K562 (cell line): Measurements from ENCODE around the gene SLC38A10. TPM values are rescaled to one million over a fixed set of nuclear protein-coding genes. Genes with fewer than 3 reads are reported as not detected.

Source experiments
- ATAC-seq: fragments of 200-7000 bp; cut with Tn5 transposase; 3 replicates; pipeline ENCODE4 v1.9.1; 2020; ENCODE audit warnings: moderate library complexity
- BruUV-seq: library from RNA; stranded (reverse); fragments of 400-500 nt; replicated peaks from 2 replicates; lab custom pipeline; 2021; lab: Mats Ljungman, UMichigan
- CTCF ChIA-PET: fragments of 300-600 bp; formaldehyde crosslinking; extraction: SDS; loops from one replicate; lab custom pipeline; 2021; ENCODE audit warnings: low intra/inter-chr PET ratio; lab: Yijun Ruan, JAX
- POLR2A ChIA-PET: fragments of 300-600, 350-650 bp; sonication (Branson Sonifier 250); formaldehyde crosslinking; extraction: SDS; loops from one replicate; lab custom pipeline; 2021; ENCODE audit warnings: antibody characterized with exemption, inconsistent platforms; lab: Yijun Ruan, JAX
- DNase-seq, 4 experiments: peaks; one replicate each; pipeline versions ENCODE4 v3.0.0 to v3.0.0-alpha.2; 2011 to 2018; ENCODE audit warnings: low spot score in 3 of 4, mixed read lengths in 3 of 4; ENCODE audit errors: extremely low read depth in 1 of 4
- FAIRE-seq: peaks from 2 replicates; lab custom pipeline; 2011; peaks lifted over from hg19 to GRCh38; lab: Jason Lieb, UNC
- H2AFZ ChIP-seq: 2 replicates; pipeline ENCODE4 v1.6.0; 2011; ENCODE audit warnings: low read depth, low read length, control low read depth, inconsistent platforms
- H3K27ac ChIP-seq: fragments of 200-600 bp; 3 replicates; pipeline ENCODE4 v1.8.0; 2011; ENCODE audit warnings: low read depth, mild to moderate bottlenecking, control low read depth, inconsistent platforms, low read length, moderate library complexity, mixed read lengths; ENCODE audit errors: extremely low read depth
- H3K27me3 ChIP-seq, 2 experiments: fragments of 300-600 bp in 1 of 2; 2 replicates in 1 of 2; 3 replicates in 1 of 2; pipeline versions ENCODE4 v1.6.0 to v1.8.0; 2011; ENCODE audit warnings: inconsistent platforms in 2 of 2, low read length in 2 of 2, mild to moderate bottlenecking in 1 of 2, mixed read lengths in 1 of 2, moderate library complexity in 1 of 2; ENCODE audit not compliant: control insufficient read depth in 2 of 2, insufficient read depth in 2 of 2
- H3K36me3 ChIP-seq: fragments of 300-600 bp; 3 replicates; pipeline ENCODE4 v1.8.0; 2011; ENCODE audit warnings: mild to moderate bottlenecking, low read length, inconsistent platforms; ENCODE audit not compliant: control insufficient read depth, insufficient read depth
- H3K4me1 ChIP-seq, 2 experiments: fragments of 200-600 bp in 1 of 2; replicated peaks in 1 of 2; 2 replicates in 1 of 2; 3 replicates in 1 of 2; pipeline versions ENCODE4 v1.5.1 to v1.8.0; 2011; ENCODE audit warnings: inconsistent platforms in 2 of 2, low read length in 2 of 2, mild to moderate bottlenecking in 1 of 2, mixed read lengths in 1 of 2, moderate library complexity in 1 of 2; ENCODE audit not compliant: control insufficient read depth in 2 of 2, insufficient read depth in 2 of 2
- H3K4me2 ChIP-seq: 2 replicates; pipeline ENCODE4 v1.6.1; 2011; ENCODE audit warnings: low read length, control low read depth, inconsistent platforms, mixed read lengths; ENCODE audit not compliant: insufficient read depth
- H3K4me3 ChIP-seq: fragments of 200-600 bp; sonication (generic), shearing (Covaris generic); 2 replicates; pipeline ENCODE4 v1.5.1; 2016; ENCODE audit warnings: control low read depth, inconsistent platforms
- H3K79me2 ChIP-seq: fragments of 200-600 bp; 3 replicates; pipeline ENCODE4 v1.8.0; 2011; ENCODE audit warnings: low read length, inconsistent platforms; ENCODE audit not compliant: control insufficient read depth, insufficient read depth
- H3K9ac ChIP-seq, 2 experiments: 2 replicates each; pipeline versions ENCODE4 v1.6.0 to v1.6.1; 2011; ENCODE audit warnings: low read depth in 2 of 2, low read length in 2 of 2, control low read depth in 1 of 2, inconsistent platforms in 1 of 2, mild to moderate bottlenecking in 1 of 2, mixed read lengths in 1 of 2; ENCODE audit not compliant: insufficient read depth in 1 of 2
- H3K9me1 ChIP-seq: one replicate; pipeline ENCODE4 v1.6.0; 2011; ENCODE audit warnings: inconsistent platforms, mild to moderate bottlenecking, low read length, moderate library complexity; ENCODE audit not compliant: control insufficient read depth, insufficient read depth
- H3K9me3 ChIP-seq: replicated peaks from 2 replicates; pipeline ENCODE4 v1.5.1; 2011; ENCODE audit warnings: low read depth, low read length, inconsistent platforms; ENCODE audit not compliant: control insufficient read depth, insufficient read depth
- H4K20me1 ChIP-seq: replicated peaks from 2 replicates; pipeline ENCODE4 v1.6.1; 2011; ENCODE audit warnings: low read length, inconsistent platforms, mixed read lengths; ENCODE audit not compliant: control insufficient read depth, insufficient read depth
- POLR2G ChIP-seq: fragments of 200-400 bp; formaldehyde crosslinking; IDR thresholded peaks from 2 replicates; pipeline ENCODE4 v1.6.1; 2017; ENCODE audit warnings: low read depth, mild to moderate bottlenecking, antibody characterized with exemption, low read length, moderate library complexity
- SREBF2 ChIP-seq: sonication (generic); formaldehyde crosslinking; IDR thresholded peaks from 2 replicates; pipeline ENCODE4 v1.4.0; 2020; ENCODE audit warnings: mild to moderate bottlenecking, missing genetic modification reagents
- ZNF41 ChIP-seq: fragments of 250-450 bp; sonication (Bioruptor Pico); conservative IDR thresholded peaks from 2 replicates; pipeline ENCODE4 v1.4.0; 2020; ENCODE audit warnings: mild to moderate bottlenecking
- ZNF717 ChIP-seq: fragments of 250-450 bp; sonication (Bioruptor Pico); IDR thresholded peaks from 2 replicates; pipeline ENCODE4 v1.5.0; 2021
- WGBS: fragments of 100-300 bp; shearing (Covaris generic); methylation state at CpG from one replicate; pipeline ENCODE4 v1.1.6; 2016; ENCODE audit warnings: low coverage, mixed read lengths; ENCODE audit not compliant: insufficient coverage; ENCODE audit errors: missing lambda C conversion rate; 5-methylcytosine and 5-hydroxymethylcytosine counted together
- in situ Hi-C: fragments of 300-500 bp; cut with MboI; formaldehyde crosslinking; loops from 4 replicates; pipeline ENCODE4 v1.15.0; 2018; ENCODE audit warnings: inconsistent platforms, mixed read lengths
- intact Hi-C: fragments of 100-400 bp; cut with micrococcal nuclease; formaldehyde crosslinking; loops from 2 replicates; pipeline ENCODE4 v1.14.2; 2022
- polyA plus RNA-seq, 8 experiments: library from polyadenylated mRNA; depleted of rRNA in 4 of 8; stranded (reverse) in 5 of 8; unstranded in 3 of 8; fragments of >200 nt; fragmentation: Nextera tagmentation in 2 of 8; fragmentation: Illumina TruSeq in 1 of 8; extraction: Ambion mirVana in 2 of 8; extraction: Trizol in 1 of 8; gene quantifications; 2 replicates each; pipeline versions ENCODE4 v1.2.1 to v1.2.3, GENCODE V29; 2011 to 2014; ENCODE audit warnings: inconsistent platforms in 1 of 8, missing spikeins in 1 of 8
- total RNA-seq, 7 experiments: library from RNA; depleted of rRNA in 6 of 7; stranded (reverse); fragments of >200 nt in 6 of 7; fragmentation: Illumina TruSeq in 2 of 7; extraction: Trizol in 2 of 7; gene quantifications; 2 replicates each; pipeline versions ENCODE4 v1.2.1 to v1.2.3, GENCODE V29; 2011 to 2021; ENCODE audit warnings: low replicate concordance in 1 of 7
- TF ChIP-seq, protein P1 (sequence below): fragments of 250-450 bp; sonication (Bioruptor Pico); IDR thresholded peaks from 2 replicates; pipeline ENCODE4 v1.8.0; 2021; ENCODE audit warnings: moderate library complexity, mild to moderate bottlenecking, inconsistent platforms
- TF ChIP-seq, protein P2 (sequence below): fragments of 150-350 bp; conservative IDR thresholded peaks from 2 replicates; pipeline ENCODE4 v1.6.1; 2014; ENCODE audit warnings: low read length

The SLC38A10 gene
- total and polyA plus RNA-seq, 9 of the 15 experiments (the other 6 are each of a cell fraction or from before 2014, with no cell fraction given), result 0.45 to 54.2 (median 13.8) TPM

DNA sequence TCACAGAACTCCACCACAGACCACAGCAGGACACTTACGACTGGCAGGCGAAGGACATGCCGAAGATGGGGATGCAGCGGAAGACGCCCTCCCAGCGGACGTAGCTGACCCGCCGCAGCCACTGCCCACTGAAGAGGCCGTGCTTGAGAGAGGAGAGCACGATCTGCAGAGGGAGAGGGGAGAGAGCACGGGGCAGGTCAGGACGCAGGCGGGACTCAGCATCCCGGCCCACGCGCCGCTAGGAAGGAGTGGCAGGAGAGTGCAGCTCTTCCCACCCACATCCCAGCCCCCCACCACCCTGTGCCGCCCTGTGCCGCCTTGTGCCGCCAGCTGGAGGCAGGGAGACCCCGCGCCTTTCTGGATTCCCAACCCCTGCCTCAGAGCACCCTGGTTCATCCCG, 14.5 kb downstream of the SLC38A10 start (continued):
- TF ChIP-seq, protein P1, sequence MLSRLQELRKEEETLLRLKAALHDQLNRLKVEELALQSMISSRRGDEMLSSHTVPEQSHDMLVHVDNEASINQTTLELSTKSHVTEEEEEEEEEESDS (CRISPR knock-in tag), result no peak
- TF ChIP-seq, protein P2, sequence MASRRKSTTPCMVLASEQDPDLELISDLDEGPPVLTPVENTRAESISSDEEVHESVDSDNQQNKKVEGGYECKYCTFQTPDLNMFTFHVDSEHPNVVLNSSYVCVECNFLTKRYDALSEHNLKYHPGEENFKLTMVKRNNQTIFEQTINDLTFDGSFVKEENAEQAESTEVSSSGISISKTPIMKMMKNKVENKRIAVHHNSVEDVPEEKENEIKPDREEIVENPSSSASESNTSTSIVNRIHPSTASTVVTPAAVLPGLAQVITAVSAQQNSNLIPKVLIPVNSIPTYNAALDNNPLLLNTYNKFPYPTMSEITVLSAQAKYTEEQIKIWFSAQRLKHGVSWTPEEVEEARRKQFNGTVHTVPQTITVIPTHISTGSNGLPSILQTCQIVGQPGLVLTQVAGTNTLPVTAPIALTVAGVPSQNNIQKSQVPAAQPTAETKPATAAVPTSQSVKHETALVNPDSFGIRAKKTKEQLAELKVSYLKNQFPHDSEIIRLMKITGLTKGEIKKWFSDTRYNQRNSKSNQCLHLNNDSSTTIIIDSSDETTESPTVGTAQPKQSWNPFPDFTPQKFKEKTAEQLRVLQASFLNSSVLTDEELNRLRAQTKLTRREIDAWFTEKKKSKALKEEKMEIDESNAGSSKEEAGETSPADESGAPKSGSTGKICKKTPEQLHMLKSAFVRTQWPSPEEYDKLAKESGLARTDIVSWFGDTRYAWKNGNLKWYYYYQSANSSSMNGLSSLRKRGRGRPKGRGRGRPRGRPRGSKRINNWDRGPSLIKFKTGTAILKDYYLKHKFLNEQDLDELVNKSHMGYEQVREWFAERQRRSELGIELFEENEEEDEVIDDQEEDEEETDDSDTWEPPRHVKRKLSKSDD, result no peak
- TF ChIP-seq SREBF2 (CRISPR knock-in tag) (no peak), ZNF717 (CRISPR knock-in tag) (no peak)

DNA sequence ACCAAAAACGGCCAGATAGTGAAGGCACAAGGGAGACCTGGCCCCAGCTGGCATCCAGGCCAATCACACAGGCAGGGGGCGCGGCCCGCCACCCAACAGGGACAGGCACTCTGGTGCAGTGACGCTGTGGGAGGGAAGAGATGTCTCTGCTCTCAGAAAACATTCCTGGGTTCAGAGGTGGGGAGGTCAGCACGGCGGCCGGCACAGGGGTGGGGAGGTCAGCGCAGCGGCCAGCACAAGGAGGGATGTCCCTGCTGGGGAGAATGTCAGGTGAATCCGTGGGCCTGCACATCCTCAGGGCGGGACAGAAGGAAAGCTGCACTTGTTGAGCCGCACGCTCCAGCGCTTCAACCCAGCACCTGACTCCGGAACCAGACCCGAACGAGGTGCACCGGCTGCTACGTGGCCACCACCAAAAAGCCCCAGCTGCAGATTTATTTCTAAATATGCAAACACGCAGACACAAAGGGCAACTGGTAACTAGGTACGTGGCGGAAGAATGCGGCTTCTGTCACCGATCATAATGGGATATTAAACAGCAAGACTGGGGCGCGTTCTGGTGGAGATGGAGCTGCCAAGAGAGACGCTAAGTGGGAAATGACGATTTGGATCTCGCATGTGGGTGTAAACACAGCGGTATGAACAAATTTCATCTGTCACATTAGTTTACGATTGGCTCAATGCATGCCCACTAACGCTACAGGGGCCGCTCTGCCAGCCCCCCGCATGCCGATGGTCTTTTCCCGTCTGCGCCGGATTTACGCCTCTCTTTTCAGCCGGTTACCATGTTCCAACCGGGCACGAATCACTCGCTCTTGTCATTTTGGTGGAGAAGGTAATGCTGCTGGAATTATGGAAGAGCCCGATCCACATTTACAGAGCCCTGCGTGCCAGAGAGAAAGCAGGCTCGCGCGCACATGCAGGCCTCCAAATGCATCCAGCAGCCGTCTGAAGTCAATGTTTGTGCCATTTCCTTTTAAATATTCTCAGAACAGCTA, 15.5 kb downstream of the SLC38A10 start:
- H3K4me1 ChIP-seq, result peaks cover 3 to 35% of the 10 kb centered on the region in 2 experiments; a peak in 2 of 5 replicates
- FAIRE-seq (no peak), ATAC-seq (no peak)
- TF ChIP-seq POLR2G (0 out of 2 replicates have a peak, but pooled peaks have one; percentile 12), ZNF41 (CRISPR knock-in tag) (no peak)
- TF ChIP-seq, all 486 proteins: peak for 1
- Histone ChIP-seq H3K79me2 (no peaks in the 10 kb centered on the region), H3K27ac (no peak overlapping the region), H2AFZ (no peak overlapping the region), H3K9me3 (no peaks in the 10 kb centered on the region), H3K9ac (peak overlapping the region in 1 of 2 experiments; percentile 17; a peak in 1 of 4 replicates), H3K9me1 (no peaks in the 10 kb centered on the region), H3K36me3 (peaks cover 62% of the 10 kb centered on the region; the same call in 1 of the 3 replicates), H3K27me3 (no peaks in the 10 kb centered on the region), H4K20me1 (no peaks in the 10 kb centered on the region), H3K4me2 (no peak overlapping the region), H3K4me3 (no peak overlapping the region)
- WGBS, result 93% methylated on average over 49 of the region's 50 CpGs
- intact Hi-C loops (no loop called here), in situ Hi-C loops (no loop called here)
- ChIA-PET POLR2A (interaction anchor here (0.6 to 1.0 kb wide), 4 partner anchors 8 to 815 kb away, joined by 3 read pairs; no protein-coding TSS in a partner anchor), CTCF (no interaction called here)
- no TSS peak for BruUV-seq
- no peak for DNase-seq
